ENCODE data around the gene P3H4.

GRCh38 chr17:41814195-41814594, 2.4 kb upstream of the P3H4 start:
- TF ChIP-seq TARDBP (IDR thresholded peaks at IDR 0.05) (no peak), L3MBTL2 (conservative IDR thresholded peaks at IDR 0.05) (no peak), FOXM1 (IDR thresholded peaks at IDR 0.05; ENCODE audit: borderline replicate concordance) (no peak), SP1 (IDR thresholded peaks at IDR 0.05) (no peak), SUZ12 (IDR thresholded peaks at IDR 0.05) (no peak), PKNOX1 (IDR thresholded peaks at IDR 0.05) (no peak), FOXK2 (IDR thresholded peaks at IDR 0.05) (no peak), ZNF384 (IDR thresholded peaks at IDR 0.05) (no peak)

All from HEK293T (cell line).